Heart right ventricle (tissue), 12 donors: ENCODE data around the gene FST. TPM values are rescaled to one million over a fixed set of nuclear protein-coding genes. Genes with fewer than 3 reads are reported as not detected.

Experiments
- polyA plus RNA-seq, 2 donors: library from polyadenylated mRNA; stranded (reverse); fragments of 200-250 nt; gene quantifications; one replicate each; pipeline ENCODE4 v1.2.3, GENCODE V29; 2013
- total RNA-seq, 10 donors: library from RNA; stranded (reverse); fragmentation: NEBNext Ultra II Directional in 3 of 10; extraction: Animal tissue kit (Norgen Biotek cat#: 25700) in 3 of 10; gene quantifications; one replicate each; pipeline versions ENCODE4 v1.2.1 to v1.2.4, GENCODE V29; 2021 to 2023
- donor health status: ischemic (EF 13 %, LVEDD 7.1; RV severe dilation, severe dysfunction).
- donor health status: healthy with polysubstance abuse.
- donor health status: DM: no; HTN: yes; CAD: no.
- donor health status: DM: no; HTN: no; CAD: no.
- donor health status: ischemic (EF 25% LVEDD 6.9; RV normal size, moderate dysfunction).
- donor health status: ischemic (EF 25% LVEDD 5.7; RV mildly dilated, moderate dysfunction).
- donor health status: healthy.
- donor health status: nonischemic (EF 11% LVEDD 7.7; RV severe dilation, severe dysfunction).
- donor health status: DM: yes; HTN: yes; CAD: no.
- donor health status: PGD.
- donor health status: ischemic (EF 29% LVEDD 5.4; RV normal size, mild dysfunction).
- donor health status: nonischemic (EF 23%, LVEDD 6.1; RV moderate dilation, normal function).

FST gene
- total and polyA plus RNA-seq, 12 donors: 0.57 to 9.2 (median 2.1) TPM

Other genes starting within 250 kb of the FST start
- 100 to 1,000 TPM; 156 to 268 (median 213) TPM for gene NDUFS4, start 80.0 kb downstream of the FST start, total RNA-seq
- gene NDUFS4, start 80.0 kb downstream of the FST start, polyA plus RNA-seq: 100 to 1,000 TPM in 1 of 2 donors, 10 to 100 TPM in 1; 40.3 to 248 TPM